ENCODE results near the gene IL10RA. TPM values are rescaled to one million over a fixed set of nuclear protein-coding genes. Genes with fewer than 3 reads are reported as not detected.

IL10RA gene
- total RNA-seq, 4 donors from 2014 or later, result 0.73 to 5.5 (median 2.2) TPM

DNA sequence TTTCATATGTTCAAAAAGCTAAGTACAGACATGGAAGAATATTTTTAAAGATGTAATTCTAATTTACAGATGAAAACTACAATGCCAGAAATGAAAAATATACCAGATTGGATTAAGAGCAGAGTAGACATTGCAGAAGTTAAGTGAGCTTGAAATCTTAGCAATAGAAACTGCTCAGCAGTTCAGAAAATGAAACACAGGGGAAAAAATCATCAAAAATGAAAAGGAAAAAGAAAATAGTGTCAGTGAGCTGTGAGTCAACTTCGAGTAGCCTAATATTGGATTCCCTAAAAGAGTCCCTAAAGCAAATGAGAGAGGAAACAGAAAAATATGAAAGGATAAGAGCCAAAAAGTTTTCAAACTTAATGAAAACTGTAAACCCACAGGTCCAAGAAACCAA, 25.8 kb upstream of the IL10RA start:
- DNase-seq (no peak), ATAC-seq (no peak)
- Histone ChIP-seq H3K27ac (no peak overlapping the region), H3K36me3 (no peaks in the 10 kb centered on the region), H3K9me3 (no peaks in the 10 kb centered on the region), H3K4me1 (no peaks in the 10 kb centered on the region), H3K27me3 (peaks cover 0 to 10% (median 0%) of the 10 kb centered on the region in 3 donors), H3K4me3 (no peak overlapping the region)
- TF ChIP-seq POLR2A (IDR thresholded peaks at IDR 0.05), result no peak
- TF ChIP-seq, protein P1, sequence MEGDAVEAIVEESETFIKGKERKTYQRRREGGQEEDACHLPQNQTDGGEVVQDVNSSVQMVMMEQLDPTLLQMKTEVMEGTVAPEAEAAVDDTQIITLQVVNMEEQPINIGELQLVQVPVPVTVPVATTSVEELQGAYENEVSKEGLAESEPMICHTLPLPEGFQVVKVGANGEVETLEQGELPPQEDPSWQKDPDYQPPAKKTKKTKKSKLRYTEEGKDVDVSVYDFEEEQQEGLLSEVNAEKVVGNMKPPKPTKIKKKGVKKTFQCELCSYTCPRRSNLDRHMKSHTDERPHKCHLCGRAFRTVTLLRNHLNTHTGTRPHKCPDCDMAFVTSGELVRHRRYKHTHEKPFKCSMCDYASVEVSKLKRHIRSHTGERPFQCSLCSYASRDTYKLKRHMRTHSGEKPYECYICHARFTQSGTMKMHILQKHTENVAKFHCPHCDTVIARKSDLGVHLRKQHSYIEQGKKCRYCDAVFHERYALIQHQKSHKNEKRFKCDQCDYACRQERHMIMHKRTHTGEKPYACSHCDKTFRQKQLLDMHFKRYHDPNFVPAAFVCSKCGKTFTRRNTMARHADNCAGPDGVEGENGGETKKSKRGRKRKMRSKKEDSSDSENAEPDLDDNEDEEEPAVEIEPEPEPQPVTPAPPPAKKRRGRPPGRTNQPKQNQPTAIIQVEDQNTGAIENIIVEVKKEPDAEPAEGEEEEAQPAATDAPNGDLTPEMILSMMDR (IDR thresholded peaks at IDR 0.05 in 4 of 5, conservative IDR thresholded peaks at IDR 0.05 in 1 of 5), result no peak
- intact Hi-C loops (cut with DNase I; ENCODE audit: low total_unique reads), result no loop called here
- in situ Hi-C loops (cut with MboI; ENCODE audit: low sequenced_read_pairs in 4 of 4), result no loop called here

DNA sequence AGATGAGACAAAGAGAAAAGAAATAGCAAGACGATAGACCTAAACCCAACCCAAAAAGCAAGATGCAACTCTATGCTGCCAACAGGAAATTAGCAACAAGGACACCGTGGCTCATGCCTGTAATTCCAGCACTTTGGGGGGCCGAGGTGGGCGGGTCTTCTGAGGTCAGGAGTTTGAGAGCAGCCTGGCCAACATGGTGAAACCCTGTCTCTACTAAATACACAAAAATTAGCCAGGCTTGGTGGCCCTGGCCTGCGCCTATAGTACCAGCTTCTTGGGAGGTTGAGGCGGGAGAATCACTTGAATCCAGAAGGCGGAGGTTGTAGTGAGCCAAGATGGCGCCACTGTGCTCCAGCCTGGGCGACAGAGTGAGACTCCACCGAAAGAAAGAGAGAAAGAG, 24.3 kb upstream of the IL10RA start:
- DNase-seq (no peak), ATAC-seq (no peak)
- H3K27ac ChIP-seq, result no peak overlapping the region
- in situ Hi-C loops (cut with MboI; ENCODE audit: low sequenced_read_pairs in 4 of 4), result no loop called here
- H3K4me3 ChIP-seq, result no peak overlapping the region
- no peak for TF ChIP-seq POLR2A (IDR thresholded peaks at IDR 0.05)
- TF ChIP-seq, protein P1 (IDR thresholded peaks at IDR 0.05 in 4 of 5, conservative IDR thresholded peaks at IDR 0.05 in 1 of 5), result no peak
- intact Hi-C loops (cut with DNase I; ENCODE audit: low total_unique reads), result no loop called here
- no peaks in the 10 kb centered on the region for H3K36me3 ChIP-seq
- no peaks in the 10 kb centered on the region for H3K4me1 ChIP-seq
- no peaks in the 10 kb centered on the region for H3K9me3 ChIP-seq
- peaks cover 0 to 5% (median 1%) of the 10 kb centered on the region in 3 donors for H3K27me3 ChIP-seq

DNA sequence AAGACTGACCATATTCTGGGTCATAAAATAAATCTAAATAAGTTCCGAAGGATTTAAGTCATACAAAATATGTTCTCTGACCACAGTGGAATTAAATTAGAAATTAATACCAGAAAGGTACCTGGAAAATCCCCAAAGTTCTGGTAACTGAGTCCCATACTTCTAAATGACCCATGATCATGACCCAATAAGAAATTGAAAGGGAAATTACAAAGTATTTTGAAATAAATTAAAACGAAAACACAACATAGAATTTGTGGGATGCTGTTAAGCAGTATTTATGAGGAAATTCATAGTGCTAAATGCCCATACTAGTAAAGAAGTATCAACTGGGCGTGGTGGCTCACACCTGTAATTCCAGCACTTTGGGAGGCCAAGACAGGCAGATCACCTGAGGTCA, 23.4 kb upstream of the IL10RA start:
- ATAC-seq, result no peak
- DNase-seq, result no peak
- Histone ChIP-seq H3K27ac (no peak overlapping the region), H3K27me3 (peaks cover 0 to 4% (median 0%) of the 10 kb centered on the region in 3 donors), H3K36me3 (no peaks in the 10 kb centered on the region), H3K4me1 (no peaks in the 10 kb centered on the region), H3K9me3 (no peaks in the 10 kb centered on the region), H3K4me3 (no peak overlapping the region)
- in situ Hi-C loops (cut with MboI; ENCODE audit: low sequenced_read_pairs in 4 of 4), result no loop called here
- intact Hi-C loops (cut with DNase I; ENCODE audit: low total_unique reads), result no loop called here
- TF ChIP-seq, protein P1 (IDR thresholded peaks at IDR 0.05 in 4 of 5, conservative IDR thresholded peaks at IDR 0.05 in 1 of 5), result no peak
- TF ChIP-seq POLR2A (IDR thresholded peaks at IDR 0.05), result no peak

DNA sequence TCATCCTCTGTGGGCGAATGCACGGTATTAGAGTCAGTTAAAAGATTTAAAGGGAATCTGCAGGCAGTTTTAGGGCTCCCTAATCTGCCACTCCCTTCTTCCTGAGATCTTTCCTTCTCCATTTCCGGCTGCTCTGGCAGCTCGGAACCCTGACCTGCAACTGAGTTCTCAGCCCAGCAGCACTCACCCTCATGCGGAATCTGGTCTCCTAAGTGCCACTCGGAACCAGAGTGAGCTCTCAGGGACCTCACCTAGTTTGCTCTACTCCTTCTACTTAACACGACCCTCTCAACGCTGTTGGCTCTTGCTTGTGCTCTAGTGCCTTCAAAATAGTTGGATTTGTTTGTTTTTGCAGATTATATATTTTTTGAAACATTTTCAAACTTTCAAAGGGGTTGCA, 19.3 kb upstream of the IL10RA start:
- H3K36me3 ChIP-seq, result no peaks in the 10 kb centered on the region
- ATAC-seq (no peak), DNase-seq (no peak)
- no peak overlapping the region for H3K4me3 ChIP-seq
- peaks cover 0 to 4% (median 2%) of the 10 kb centered on the region in 3 donors for H3K27me3 ChIP-seq
- no peak for TF ChIP-seq POLR2A (IDR thresholded peaks at IDR 0.05)
- TF ChIP-seq, protein P1 (IDR thresholded peaks at IDR 0.05 in 4 of 5, conservative IDR thresholded peaks at IDR 0.05 in 1 of 5), result no peak
- intact Hi-C loops (cut with DNase I; ENCODE audit: low total_unique reads), result no loop called here
- H3K27ac ChIP-seq, result no peak overlapping the region
- H3K9me3 ChIP-seq, result no peaks in the 10 kb centered on the region
- in situ Hi-C loops (cut with MboI; ENCODE audit: low sequenced_read_pairs in 4 of 4), result no loop called here
- no peaks in the 10 kb centered on the region for H3K4me1 ChIP-seq

Measured in gastrocnemius medialis (tissue), 4 donors.